GM12878 (cell line): ENCODE data around the gene VGLL4. TPM values are rescaled to one million over a fixed set of nuclear protein-coding genes. Genes with fewer than 3 reads are reported as not detected.
A peak's percentile ranks its signal among the peaks of the same experiment; 100 is the strongest.

ENCODE experiments used
- ATAC-seq: fragments of 200-7000 bp; cut with Tn5 transposase; 3 replicates; pipeline ENCODE4 v1.9.1; 2020; ENCODE audit warnings: mild to moderate bottlenecking, moderate library complexity
- BruUV-seq: library from RNA; stranded (reverse); fragments of 400-500 nt; replicated peaks from 2 replicates; lab custom pipeline; 2021; lab: Mats Ljungman, UMichigan
- CTCF ChIA-PET: fragments of 300-600 bp; sonication (Branson Sonifier 250); formaldehyde crosslinking; extraction: SDS; loops from one replicate; lab custom pipeline; 2021; ENCODE audit warnings: inconsistent platforms; lab: Yijun Ruan, JAX
- POLR2A ChIA-PET: fragments of 350-600 bp; formaldehyde crosslinking; extraction: SDS; loops from one replicate; lab custom pipeline; 2021; ENCODE audit warnings: inconsistent platforms; lab: Charles Lee
- RAD21 ChIA-PET: fragments of 300-600 bp; sonication (Branson Sonifier 250); formaldehyde crosslinking; loops from one replicate; lab custom pipeline; 2023; ENCODE audit warnings: antibody characterized with exemption; ENCODE audit not compliant: unreplicated experiment; lab: Charles Lee
- SMC1A ChIA-PET: fragments of 300-600 bp; sonication (Branson Sonifier 250); formaldehyde crosslinking; loops from one replicate; lab custom pipeline; 2023; ENCODE audit not compliant: unreplicated experiment, uncharacterized antibody; lab: Charles Lee
- DNase-seq: peaks from one replicate; pipeline ENCODE4 v3.0.0-alpha.2; 2011; ENCODE audit warnings: low read depth, low spot score
- FAIRE-seq: peaks from 3 replicates; lab custom pipeline; 2011; peaks lifted over from hg19 to GRCh38; lab: Jason Lieb, UNC
- H2AFZ ChIP-seq: 2 replicates; pipeline ENCODE4 v1.6.0; 2011; ENCODE audit warnings: low read depth, low read length, control low read depth; ENCODE audit not compliant: control insufficient read depth
- H3K27ac ChIP-seq: 2 replicates; pipeline ENCODE4 v1.5.1; 2011; ENCODE audit warnings: control low read depth; ENCODE audit not compliant: control insufficient read depth, insufficient read depth
- H3K27me3 ChIP-seq, 2 experiments: replicated peaks in 1 of 2; 2 replicates each; pipeline versions ENCODE4 v1.6.0 to v1.6.1; 2011; ENCODE audit warnings: low read length in 1 of 2; ENCODE audit not compliant: control insufficient read depth in 2 of 2, insufficient read depth in 2 of 2
- H3K36me3 ChIP-seq, 2 experiments: 2 replicates each; pipeline ENCODE4 v1.5.1; 2011; ENCODE audit warnings: low read length in 1 of 2; ENCODE audit not compliant: control insufficient read depth in 2 of 2, insufficient read depth in 2 of 2
- H3K4me1 ChIP-seq: 2 replicates; pipeline ENCODE4 v1.6.1; 2011; ENCODE audit warnings: mild to moderate bottlenecking, low read length, moderate library complexity, mixed read lengths; ENCODE audit not compliant: control insufficient read depth, insufficient read depth
- H3K4me2 ChIP-seq: 2 replicates; pipeline ENCODE4 v1.6.0; 2011; ENCODE audit warnings: control low read depth; ENCODE audit not compliant: control insufficient read depth, insufficient read depth
- H3K4me3 ChIP-seq: fragments of 200-600 bp; sonication (generic); 2 replicates; pipeline ENCODE4 v1.5.1; 2016
- H3K79me2 ChIP-seq: 2 replicates; pipeline ENCODE4 v1.6.0; 2011; ENCODE audit warnings: low read length; ENCODE audit not compliant: control insufficient read depth, insufficient read depth
- H3K9ac ChIP-seq: 2 replicates; pipeline ENCODE4 v1.8.0; 2011; ENCODE audit warnings: low read length, control low read depth, mixed read lengths; ENCODE audit not compliant: control insufficient read depth, insufficient read depth
- H3K9me3 ChIP-seq: replicated peaks from 3 replicates; pipeline ENCODE4 v1.5.1; 2011; ENCODE audit warnings: mild to moderate bottlenecking, low read length; ENCODE audit not compliant: control insufficient read depth, insufficient read depth
- H4K20me1 ChIP-seq: 2 replicates; pipeline ENCODE4 v1.6.0; 2011; ENCODE audit not compliant: control insufficient read depth, insufficient read depth
- ATF7 ChIP-seq: fragments of 450-650 bp; IDR thresholded peaks from 2 replicates; pipeline ENCODE4 v1.6.1; 2016; ENCODE audit warnings: low read depth, mild to moderate bottlenecking
- BCL11A ChIP-seq: IDR thresholded peaks from 2 replicates; pipeline ENCODE4 v1.6.1; 2011; ENCODE audit warnings: low read depth, low read length
- CHD2 ChIP-seq: IDR thresholded peaks from 2 replicates; pipeline ENCODE4 v1.6.1; 2011; ENCODE audit warnings: low read depth, low read length, improper control_type of control experiment, borderline replicate concordance
- HDAC2 ChIP-seq: fragments of 200-600 bp; sonication (generic); IDR thresholded peaks from 2 replicates; pipeline ENCODE4 v1.6.1; 2017
- HSF1 ChIP-seq: fragments of 150-350 bp; IDR thresholded peaks from 2 replicates; pipeline ENCODE4 v1.6.1; 2014; ENCODE audit warnings: mild to moderate bottlenecking, low read depth, low read length
- MTA2 ChIP-seq: fragments of 450-650 bp; IDR thresholded peaks from 2 replicates; pipeline ENCODE4 v1.6.1; 2016; ENCODE audit warnings: low read depth, mild to moderate bottlenecking, moderate library complexity
- MTA3 ChIP-seq: IDR thresholded peaks from 2 replicates; pipeline ENCODE4 v1.6.1; 2012; ENCODE audit warnings: low read length, inconsistent platforms, borderline replicate concordance
- MYC ChIP-seq: IDR thresholded peaks from 2 replicates; pipeline ENCODE4 v1.6.1; 2011; ENCODE audit warnings: mild to moderate bottlenecking, low read length, moderate library complexity, inconsistent platforms; ENCODE audit not compliant: insufficient read depth, insufficient replicate concordance, insufficient read length, severe bottlenecking
- PAX5 ChIP-seq: IDR thresholded peaks from 2 replicates; pipeline ENCODE4 v1.6.1; 2011; ENCODE audit warnings: low read depth, low read length, borderline replicate concordance
- POLR2AphosphoS5 ChIP-seq: IDR thresholded peaks from 2 replicates; pipeline ENCODE4 v1.6.1; 2011; ENCODE audit warnings: mild to moderate bottlenecking, low read length, inconsistent platforms
- SIX5 ChIP-seq: IDR thresholded peaks from 2 replicates; pipeline ENCODE4 v1.6.1; 2011; ENCODE audit warnings: mild to moderate bottlenecking, low read depth, low read length, moderate library complexity; ENCODE audit not compliant: severe bottlenecking
- SREBF1 ChIP-seq: IDR thresholded peaks from 2 replicates; pipeline ENCODE4 v1.6.1; 2012; ENCODE audit warnings: mild to moderate bottlenecking, low read length
- TCF7 ChIP-seq: IDR thresholded peaks from 2 replicates; pipeline ENCODE4 v1.6.1; 2014; ENCODE audit warnings: antibody characterized with exemption, borderline replicate concordance
- USF2 ChIP-seq: IDR thresholded peaks from 2 replicates; pipeline ENCODE4 v1.6.1; 2011; ENCODE audit warnings: low read depth, low read length, improper control_type of control experiment, borderline replicate concordance
- WRNIP1 ChIP-seq: IDR thresholded peaks from 2 replicates; pipeline ENCODE4 v1.6.1; 2011; ENCODE audit warnings: low read depth, low read length, improper control_type of control experiment, borderline replicate concordance
- YBX1 ChIP-seq: fragments of 450-650 bp; IDR thresholded peaks from 2 replicates; pipeline ENCODE4 v1.6.1; 2016; ENCODE audit warnings: antibody characterized with exemption
- ZNF622 ChIP-seq: fragments of 450-650 bp; IDR thresholded peaks from 2 replicates; pipeline ENCODE4 v1.6.1; 2017; ENCODE audit warnings: mild to moderate bottlenecking, inconsistent platforms
- WGBS: methylation state at CpG from one replicate; pipeline ENCODE4 v1.1.6; 2016; ENCODE audit warnings: low lambda C conversion rate; ENCODE audit not compliant: insufficient replicate concordance, insufficient coverage; ENCODE audit errors: missing lambda C conversion rate; 5-methylcytosine and 5-hydroxymethylcytosine counted together
- in situ Hi-C: fragments of 300-500 bp; cut with MboI; formaldehyde crosslinking; loops from 9 replicates; pipeline ENCODE4 v1.14.3; 2018; ENCODE audit warnings: mixed read lengths
- intact Hi-C: fragments of 100-400 bp; cut with micrococcal nuclease; formaldehyde crosslinking; loops from one replicate; pipeline ENCODE4 v1.14.2; 2022; ENCODE audit not compliant: unreplicated experiment
- polyA plus RNA-seq, 11 experiments: library from polyadenylated mRNA; depleted of rRNA in 4 of 11; unstranded in 6 of 11; stranded (reverse) in 5 of 11; fragments of >200 nt; fragmentation: Nextera tagmentation in 4 of 11; fragmentation: Illumina TruSeq in 1 of 11; extraction: Ambion mirVana in 4 of 11; extraction: Trizol in 1 of 11; gene quantifications; 1 replicate in 1 of 11; 2 replicates in 10 of 11; pipeline versions ENCODE4 v1.2.1 to v1.2.3, GENCODE V29; 2011 to 2016; ENCODE audit warnings: inconsistent platforms in 2 of 11, missing spikeins in 2 of 11, low read depth in 1 of 11
- total RNA-seq, 4 experiments: library from RNA; depleted of rRNA in 3 of 4; stranded (reverse); fragments of >200 nt in 3 of 4; fragmentation: Illumina TruSeq in 1 of 4; extraction: Trizol in 1 of 4; gene quantifications; 2 replicates each; pipeline versions ENCODE4 v1.2.1 to v1.2.3, GENCODE V29; 2013 to 2021

VGLL4 gene
- total and polyA plus RNA-seq, 10 of the 15 experiments (the other 5 are each of a cell fraction or from before 2014, with no cell fraction given): 0.44 to 38.1 (median 16.1) TPM

- no TSS peak for BruUV-seq
- Histone ChIP-seq H4K20me1 (no peaks in the 10 kb centered on the region), H3K4me2 (peak overlapping the region; percentile 51), H3K4me3 (peak overlapping the region; percentile 16; the same call in 1 of the 2 replicates), H3K36me3 (peaks cover 1 to 23% of the 10 kb centered on the region in 2 experiments), H3K4me1 (peaks cover 14% of the 10 kb centered on the region), H2AFZ (no peak overlapping the region; the same call in 1 of the 2 replicates), H3K27me3 (no peaks in the 10 kb centered on the region), H3K27ac (peak overlapping the region; percentile 56), H3K79me2 (peaks cover 60% of the 10 kb centered on the region), H3K9ac (peak overlapping the region; percentile 31; the same call in 1 of the 2 replicates), H3K9me3 (peaks cover 7% of the 10 kb centered on the region)
- ATAC-seq (peak; percentile 94), FAIRE-seq (peak; percentile 70), DNase-seq (peak; percentile 47)
- CTCF ChIA-PET: interaction anchor here (0.7 to 1.6 kb wide), 6 partner anchors 10 to 50 kb away, joined by 3 to 5 read pairs (median 3); partner anchors contain the start of gene VGLL4
- in situ Hi-C loops (no loop called here), intact Hi-C loops (loop anchor here (2.0 to 5.0 kb wide), 2 partner anchors 25 to 41 kb away; partner anchors contain the start of gene VGLL4)
- SMC1A ChIA-PET: interaction anchor here (0.9 to 5.0 kb wide), 5 partner anchors 8 to 42 kb away, joined by 3 to 35 read pairs (median 5); partner anchors contain the start of gene VGLL4
- POLR2A ChIA-PET: interaction anchor here (0.6 to 1.6 kb wide), 5 partner anchors 11 to 39 kb away, joined by 3 to 7 read pairs (median 3); no protein-coding TSS in a partner anchor
- WGBS: 16% methylated on average over 21 of the region's 21 CpGs
- RAD21 ChIA-PET: interaction anchor here (1.0 to 2.3 kb wide), 3 partner anchors 25 to 222 kb away, joined by 3 to 10 read pairs (median 8); partner anchors contain the start of gene VGLL4
- no peak for TF ChIP-seq HDAC2
- TF ChIP-seq WRNIP1: no peak
- TF ChIP-seq POLR2AphosphoS5: no peak
- no peak for TF ChIP-seq MYC
- no peak for TF ChIP-seq TCF7
- TF ChIP-seq PAX5: peak; percentile 51; the same call in 1 of the 2 replicates
- TF ChIP-seq MTA3: no peak; the same call in 1 of the 2 replicates
- no peak for TF ChIP-seq SIX5
- peak; percentile 62; the same call in 1 of the 2 replicates for TF ChIP-seq BCL11A
- no peak for TF ChIP-seq SREBF1
- TF ChIP-seq USF2: no peak
- no peak for TF ChIP-seq HSF1
- TF ChIP-seq ZNF622: no peak
- peak; percentile 77; the same call in 1 of the 2 replicates for TF ChIP-seq CHD2
- TF ChIP-seq YBX1: no peak
- TF ChIP-seq MTA2: peak; percentile 38; the same call in 1 of the 2 replicates
- peak; percentile 66; the same call in 1 of the 2 replicates for TF ChIP-seq ATF7
These were observed 42.1 kb downstream of the VGLL4 start for GRCh38 chr3:11601446-11602238.
